B cell (primary cell): ENCODE data around the gene ITPR2. TPM values are rescaled to one million over a fixed set of nuclear protein-coding genes. Genes with fewer than 3 reads are reported as not detected.
"Not testable (repeated sequence)": the region's sequence is repeated elsewhere in the genome, so short reads cannot be mapped to it uniquely, and the experiment has no call there.

Experiments
- ATAC-seq: fragments of 200-7000 bp; cut with Tn5 transposase; one replicate; pipeline ENCODE4 v1.10.0; 2021; ENCODE audit warnings: low read depth, mild to moderate bottlenecking, moderate number of reproducible peaks, moderate library complexity
- CTCF ChIA-PET: fragments of 350-600 bp; sonication (Branson Sonifier 250); formaldehyde crosslinking; loops from one replicate; lab custom pipeline; 2021; ENCODE audit warnings: antibody characterized with exemption, inconsistent platforms; lab: Charles Lee
- POLR2A ChIA-PET: fragments of 350-600 bp; sonication (Branson Sonifier 250); formaldehyde crosslinking; loops from one replicate; lab custom pipeline; 2021; ENCODE audit warnings: antibody characterized with exemption; lab: Charles Lee
- DNase-seq: peaks from one replicate; pipeline ENCODE4 v3.0.0; 2013
- H2AFZ ChIP-seq: 2 replicates; pipeline ENCODE4 v1.6.1; 2012; ENCODE audit warnings: mild to moderate bottlenecking, low read depth, low read length; ENCODE audit not compliant: insufficient read depth, poor library complexity, severe bottlenecking
- H3K27ac ChIP-seq, 2 donors: 1 replicate in 1 of 2; 2 replicates in 1 of 2; pipeline ENCODE4 v1.5.1; 2012 to 2013; ENCODE audit warnings: low read length in 2 of 2, mild to moderate bottlenecking in 2 of 2, moderate library complexity in 1 of 2
- H3K27me3 ChIP-seq, 4 experiments: fragments of 200-600 bp in 1 of 4; sonication (generic) in 1 of 4; replicated peaks in 1 of 4; 1 replicate in 2 of 4; 2 replicates in 2 of 4; pipeline versions ENCODE4 v1.6.1 to v1.7.0; 2013 to 2016; ENCODE audit warnings: low read length in 3 of 4, mild to moderate bottlenecking in 2 of 4, mixed read lengths in 1 of 4, moderate library complexity in 1 of 4; ENCODE audit not compliant: insufficient read depth in 4 of 4, control insufficient read depth in 3 of 4; ENCODE audit errors: control extremely low read depth in 1 of 4
- H3K36me3 ChIP-seq, 2 experiments: replicated peaks in 1 of 2; 1 replicate in 1 of 2; 2 replicates in 1 of 2; pipeline versions ENCODE4 v1.6.1 to v1.7.1; 2013; ENCODE audit warnings: low read length in 1 of 2; ENCODE audit not compliant: insufficient read depth in 2 of 2, control insufficient read depth in 1 of 2; ENCODE audit errors: control extremely low read depth in 1 of 2, extremely low read depth in 1 of 2
- H3K4me1 ChIP-seq, 2 donors: fragments of 200-600 bp in 1 of 2; sonication (generic) in 1 of 2; 1 replicate in 1 of 2; 2 replicates in 1 of 2; pipeline versions ENCODE4 v1.5.1 to v1.6.1; 2013 to 2017; ENCODE audit warnings: low read length in 2 of 2; ENCODE audit not compliant: control insufficient read depth in 2 of 2, insufficient read depth in 2 of 2
- H3K4me2 ChIP-seq: replicated peaks from 2 replicates; pipeline ENCODE3; 2012; ENCODE audit warnings: mild to moderate bottlenecking, low read depth, low read length; ENCODE audit not compliant: poor library complexity, severe bottlenecking
- H3K4me3 ChIP-seq, 5 experiments: fragments of 200-600 bp in 1 of 5; sonication (generic) in 1 of 5; 1 replicate in 3 of 5; 2 replicates in 2 of 5; pipeline versions ENCODE4 v1.5.1 to v1.7.0; 2011 to 2016; ENCODE audit warnings: low read length in 4 of 5, mild to moderate bottlenecking in 4 of 5, low read depth in 2 of 5, control low read depth in 1 of 5, moderate library complexity in 1 of 5; ENCODE audit not compliant: insufficient read depth in 1 of 5; ENCODE audit errors: control extremely low read depth in 1 of 5, extremely low read depth in 1 of 5
- H3K79me2 ChIP-seq: fragments of 200-600 bp; sonication (generic); one replicate; pipeline ENCODE4 v1.6.0; 2016; ENCODE audit warnings: low read length; ENCODE audit not compliant: control insufficient read depth, insufficient read depth
- H3K9ac ChIP-seq: fragments of 200-600 bp; sonication (generic); 2 replicates; pipeline ENCODE4 v1.6.1; 2017; ENCODE audit warnings: mild to moderate bottlenecking, low read length, moderate library complexity
- H3K9me3 ChIP-seq, 3 donors: one replicate each; pipeline versions ENCODE4 v1.6.1 to v1.7.1; 2013; ENCODE audit warnings: low read length in 2 of 3; ENCODE audit not compliant: control insufficient read depth in 2 of 3, insufficient read depth in 1 of 3; ENCODE audit errors: control extremely low read depth in 1 of 3
- H4K20me1 ChIP-seq: 2 replicates; pipeline ENCODE4 v1.6.0; 2012; ENCODE audit warnings: mild to moderate bottlenecking, low read length; ENCODE audit not compliant: insufficient read depth, control insufficient read depth, poor library complexity, severe bottlenecking
- H3K27ac Mint-ChIP-seq: one replicate; pipeline ENCODE4 v1.8.0; 2021; ENCODE audit warnings: mixed read lengths
- H3K27me3 Mint-ChIP-seq: one replicate; pipeline ENCODE4 v1.8.0; 2021; ENCODE audit warnings: mixed read lengths
- H3K4me1 Mint-ChIP-seq: one replicate; pipeline ENCODE4 v1.8.0; 2021; ENCODE audit warnings: mixed read lengths
- H3K4me3 Mint-ChIP-seq: one replicate; pipeline ENCODE4 v1.8.0; 2021; ENCODE audit warnings: mixed read lengths
- H3K9me3 Mint-ChIP-seq: one replicate; pipeline ENCODE4 v1.8.0; 2022; ENCODE audit warnings: mixed read lengths; ENCODE audit not compliant: insufficient read depth
- EZH2 ChIP-seq: IDR thresholded peaks from 2 replicates; pipeline ENCODE4 v1.6.1; 2012; ENCODE audit warnings: borderline replicate concordance, low read depth, mild to moderate bottlenecking, moderate library complexity, low read length; ENCODE audit not compliant: insufficient read depth, poor library complexity, severe bottlenecking
- WGBS: methylation state at CpG from one replicate; pipeline ENCODE4 v1.1.5; 2013; ENCODE audit warnings: missing lambda C conversion rate; ENCODE audit not compliant: insufficient coverage; 5-methylcytosine and 5-hydroxymethylcytosine counted together
- intact Hi-C: fragments of 100-400 bp; cut with micrococcal nuclease; formaldehyde crosslinking; loops from one replicate; pipeline ENCODE4 v1.10.0; 2022
- polyA plus RNA-seq: library from polyadenylated mRNA; depleted of rRNA; stranded (reverse); fragments of >200 nt; gene quantifications from 2 replicates; pipeline ENCODE4 v1.2.3, GENCODE V29; 2012
- total RNA-seq, 2 donors: library from RNA; stranded (reverse); fragments of 120-200 nt in 1 of 2; gene quantifications; 1 replicate in 1 of 2; 2 replicates in 1 of 2; pipeline versions ENCODE4 v1.2.3 to v1.2.4, GENCODE V29; 2013 to 2022
- TF ChIP-seq, protein P1 (sequence below): fragments of 200-600 bp; IDR thresholded peaks from one replicate; pipeline ENCODE4 v1.8.0; 2022; ENCODE audit warnings: antibody characterized with exemption, mild to moderate bottlenecking

The ITPR2 gene
- total and polyA plus RNA-seq, 2 donors (not counting 1 experiment from before 2014, with no cell fraction given) = 4.3 to 113 TPM

GRCh38 chr12:26647088-26647487, 185.9 kb downstream of the ITPR2 start:
- no peaks in the 10 kb centered on the region for H3K4me1 ChIP-seq
- no peaks in the 10 kb centered on the region for H3K4me1 Mint-ChIP-seq
- intact Hi-C loops = no loop called here
- no peak overlapping the region for H3K4me2 ChIP-seq
- no peak overlapping the region for H3K4me3 Mint-ChIP-seq
- no peaks in the 10 kb centered on the region for H3K79me2 ChIP-seq
- H3K27me3 Mint-ChIP-seq = no peaks in the 10 kb centered on the region
- H3K27me3 ChIP-seq = no peaks in the 10 kb centered on the region
- no peaks in the 10 kb centered on the region for H3K9me3 ChIP-seq
- ChIA-PET POLR2A (no interaction called here), CTCF (no interaction called here)
- TF ChIP-seq, protein P1, sequence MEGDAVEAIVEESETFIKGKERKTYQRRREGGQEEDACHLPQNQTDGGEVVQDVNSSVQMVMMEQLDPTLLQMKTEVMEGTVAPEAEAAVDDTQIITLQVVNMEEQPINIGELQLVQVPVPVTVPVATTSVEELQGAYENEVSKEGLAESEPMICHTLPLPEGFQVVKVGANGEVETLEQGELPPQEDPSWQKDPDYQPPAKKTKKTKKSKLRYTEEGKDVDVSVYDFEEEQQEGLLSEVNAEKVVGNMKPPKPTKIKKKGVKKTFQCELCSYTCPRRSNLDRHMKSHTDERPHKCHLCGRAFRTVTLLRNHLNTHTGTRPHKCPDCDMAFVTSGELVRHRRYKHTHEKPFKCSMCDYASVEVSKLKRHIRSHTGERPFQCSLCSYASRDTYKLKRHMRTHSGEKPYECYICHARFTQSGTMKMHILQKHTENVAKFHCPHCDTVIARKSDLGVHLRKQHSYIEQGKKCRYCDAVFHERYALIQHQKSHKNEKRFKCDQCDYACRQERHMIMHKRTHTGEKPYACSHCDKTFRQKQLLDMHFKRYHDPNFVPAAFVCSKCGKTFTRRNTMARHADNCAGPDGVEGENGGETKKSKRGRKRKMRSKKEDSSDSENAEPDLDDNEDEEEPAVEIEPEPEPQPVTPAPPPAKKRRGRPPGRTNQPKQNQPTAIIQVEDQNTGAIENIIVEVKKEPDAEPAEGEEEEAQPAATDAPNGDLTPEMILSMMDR = no peak
- no peak for TF ChIP-seq EZH2
- WGBS = no CpG with 5 or more reads among the region's 3 CpGs
- H3K4me3 ChIP-seq = no peak overlapping the region
- ATAC-seq (no peak), DNase-seq (no peak)
- H3K36me3 ChIP-seq = peaks cover 2 to 4% of the 10 kb centered on the region in 2 experiments
- no peak overlapping the region for H3K27ac Mint-ChIP-seq
- no peaks in the 10 kb centered on the region for H3K9me3 Mint-ChIP-seq
- H4K20me1 ChIP-seq = no peaks in the 10 kb centered on the region
- H2AFZ ChIP-seq = no peak overlapping the region
- H3K9ac ChIP-seq = no peak overlapping the region
- H3K27ac ChIP-seq = no peak overlapping the region

GRCh38 chr12:26646571-26646970, 186.4 kb downstream of the ITPR2 start:
- Histone ChIP-seq H3K79me2 (no peaks in the 10 kb centered on the region), H3K9ac (no peak overlapping the region), H3K4me3 (no peak overlapping the region), H3K9me3 (no peaks in the 10 kb centered on the region), H3K4me1 (no peaks in the 10 kb centered on the region), H2AFZ (no peak overlapping the region), H4K20me1 (no peaks in the 10 kb centered on the region), H3K27me3 (no peaks in the 10 kb centered on the region), H3K36me3 (peaks cover 2 to 4% of the 10 kb centered on the region in 2 experiments), H3K4me2 (no peak overlapping the region), H3K27ac (no peak overlapping the region)
- DNase-seq (no peak), ATAC-seq (no peak)
- intact Hi-C loops = no loop called here
- H3K27me3 Mint-ChIP-seq = no peaks in the 10 kb centered on the region
- H3K4me1 Mint-ChIP-seq = no peaks in the 10 kb centered on the region
- TF ChIP-seq, protein P1 = no peak
- no peak for TF ChIP-seq EZH2
- no peak overlapping the region for H3K4me3 Mint-ChIP-seq
- H3K9me3 Mint-ChIP-seq = no peaks in the 10 kb centered on the region
- ChIA-PET CTCF (no interaction called here), POLR2A (no interaction called here)
- no peak overlapping the region for H3K27ac Mint-ChIP-seq
- WGBS = no CpG with 5 or more reads among the region's 2 CpGs

- H3K4me3 ChIP-seq, H3K79me2 ChIP-seq, H3K27me3 ChIP-seq, POLR2A ChIA-PET, H3K27me3 Mint-ChIP-seq, DNase-seq, H3K4me2 ChIP-seq, H3K9me3 Mint-ChIP-seq, CTCF ChIA-PET, H3K4me3 Mint-ChIP-seq, intact Hi-C loops, H3K9me3 ChIP-seq, H3K9ac ChIP-seq, H3K27ac Mint-ChIP-seq, H3K27ac ChIP-seq, H4K20me1 ChIP-seq, H3K36me3 ChIP-seq, H2AFZ ChIP-seq, H3K4me1 Mint-ChIP-seq, H3K4me1 ChIP-seq, ATAC-seq: not testable (repeated sequence)
- no CpG with 5 or more reads among the region's 3 CpGs for WGBS
Measured at GRCh38 chr12:26644376-26644775, 188.6 kb downstream of the ITPR2 start.
